ENCODE measurements around the gene FAR1.
"Not testable (repeated sequence)": the region's sequence is repeated elsewhere in the genome, so short reads cannot be mapped to it uniquely, and the experiment has no call there.

Gene FAR1, protein sequence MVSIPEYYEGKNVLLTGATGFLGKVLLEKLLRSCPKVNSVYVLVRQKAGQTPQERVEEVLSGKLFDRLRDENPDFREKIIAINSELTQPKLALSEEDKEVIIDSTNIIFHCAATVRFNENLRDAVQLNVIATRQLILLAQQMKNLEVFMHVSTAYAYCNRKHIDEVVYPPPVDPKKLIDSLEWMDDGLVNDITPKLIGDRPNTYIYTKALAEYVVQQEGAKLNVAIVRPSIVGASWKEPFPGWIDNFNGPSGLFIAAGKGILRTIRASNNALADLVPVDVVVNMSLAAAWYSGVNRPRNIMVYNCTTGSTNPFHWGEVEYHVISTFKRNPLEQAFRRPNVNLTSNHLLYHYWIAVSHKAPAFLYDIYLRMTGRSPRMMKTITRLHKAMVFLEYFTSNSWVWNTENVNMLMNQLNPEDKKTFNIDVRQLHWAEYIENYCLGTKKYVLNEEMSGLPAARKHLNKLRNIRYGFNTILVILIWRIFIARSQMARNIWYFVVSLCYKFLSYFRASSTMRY

DNA sequence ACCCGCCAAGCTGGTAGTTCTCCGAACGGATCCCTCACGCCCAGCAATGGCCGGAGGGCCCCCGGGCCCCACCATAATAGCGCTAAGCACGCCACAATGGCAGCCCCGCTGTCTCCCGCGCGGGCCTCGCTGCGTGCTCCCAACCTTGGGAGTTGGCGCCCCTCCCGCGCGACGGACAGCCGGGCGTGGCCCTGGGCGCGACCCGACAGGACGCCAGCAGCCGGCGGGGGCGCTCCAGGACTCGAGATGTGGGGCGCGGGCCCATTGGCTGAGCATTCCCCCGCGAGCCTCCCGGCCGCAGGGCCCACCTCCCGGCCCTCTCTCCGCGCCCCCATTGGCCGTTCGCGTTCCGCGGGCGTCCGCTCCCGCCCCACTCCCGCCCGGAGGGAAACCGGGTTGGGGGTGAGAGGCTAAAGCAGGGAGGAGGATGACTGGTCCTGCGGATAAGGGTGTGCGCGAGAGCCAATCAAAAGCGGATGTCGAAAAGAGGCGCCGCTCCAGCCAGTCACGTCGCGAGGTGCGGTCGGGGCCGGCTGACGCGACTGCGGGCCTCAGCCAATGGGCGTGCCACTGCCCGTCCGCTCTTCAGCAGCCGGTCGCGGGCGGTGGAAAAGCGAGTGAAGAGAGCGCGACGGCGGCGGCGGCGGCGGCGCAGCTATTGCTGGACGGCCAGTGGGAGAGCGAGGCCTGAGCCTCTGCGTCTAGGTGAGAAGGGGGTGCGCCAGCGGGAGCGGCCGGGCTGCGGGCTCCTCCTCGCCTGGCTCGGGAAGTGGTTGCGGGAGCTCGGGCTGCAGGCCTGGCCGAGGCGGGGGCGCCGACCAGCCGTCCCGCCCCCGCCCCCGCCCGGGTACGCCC is at the start of gene FAR1:
FAR1 (plus strand) TSS at position 567 of the 855 bp plus-strand sequence. CDS start 26,098 bp downstream, outside the sequence.
- DNase-seq (ENCODE audit: low read depth) = peak; percentile 97

DNA sequence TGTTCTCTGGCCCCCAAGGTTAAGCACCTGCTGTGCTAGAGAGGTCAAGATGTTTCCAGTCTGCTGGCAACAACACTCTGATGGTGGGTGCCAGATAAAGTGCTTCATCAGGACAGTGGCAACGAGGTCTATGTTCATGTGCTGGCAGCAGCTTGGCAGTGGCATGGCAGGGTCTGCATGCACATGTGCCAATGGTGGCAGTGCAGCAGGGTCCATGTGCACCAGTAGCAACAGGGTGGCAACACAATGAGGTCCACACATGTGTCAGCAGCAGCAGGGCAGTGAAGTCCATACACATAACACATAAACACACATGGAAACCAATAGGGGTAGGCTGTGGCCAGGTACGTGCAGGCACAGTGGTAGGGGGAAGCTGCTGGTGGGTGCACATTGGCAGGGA is 48.4 kb upstream of the FAR1 start:
- DNase-seq (ENCODE audit: low read depth) = no peak

DNA sequence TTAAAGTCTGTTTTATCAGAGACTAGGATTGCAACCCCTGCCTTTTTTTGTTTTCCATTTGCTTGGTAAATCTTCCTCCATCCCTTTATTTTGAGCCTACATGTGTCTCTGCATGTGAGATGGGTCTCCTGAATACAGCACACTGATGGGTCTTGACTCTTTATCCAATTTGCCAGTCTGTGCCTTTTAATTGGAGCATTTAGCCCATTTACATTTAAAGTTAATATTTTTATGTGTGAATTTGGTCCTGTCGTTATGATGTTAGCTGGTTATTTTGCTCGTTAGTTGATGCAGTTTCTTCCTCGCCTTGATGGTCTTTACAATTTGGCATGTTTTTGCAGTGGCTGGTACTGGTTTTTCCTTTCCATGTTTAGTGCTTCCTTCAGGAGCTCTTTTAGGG is 41.6 kb upstream of the FAR1 start:
- DNase-seq (ENCODE audit: low read depth) = not testable (repeated sequence)

DNA sequence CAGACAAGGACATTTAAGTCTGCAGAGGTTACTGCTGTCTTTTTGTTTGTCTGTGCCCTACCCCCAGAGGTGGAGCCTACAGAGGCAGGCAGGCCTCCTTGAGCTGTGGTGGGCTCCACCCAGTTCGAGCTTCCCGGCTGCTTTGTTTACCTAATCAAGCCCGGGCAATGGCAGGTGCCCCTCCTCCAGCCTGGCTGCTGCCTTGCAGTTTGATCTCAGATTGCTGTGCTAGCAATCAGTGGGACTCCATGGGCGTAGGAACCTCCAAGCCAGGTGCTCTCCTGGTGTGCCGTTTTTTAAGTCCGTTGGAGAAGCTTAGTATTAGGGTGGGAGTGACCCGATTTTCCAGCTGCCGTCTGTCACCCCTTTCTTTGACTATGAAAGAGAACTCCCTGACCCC is 39.8 kb upstream of the FAR1 start:
- not testable (repeated sequence) for DNase-seq (ENCODE audit: low read depth)

DNA sequence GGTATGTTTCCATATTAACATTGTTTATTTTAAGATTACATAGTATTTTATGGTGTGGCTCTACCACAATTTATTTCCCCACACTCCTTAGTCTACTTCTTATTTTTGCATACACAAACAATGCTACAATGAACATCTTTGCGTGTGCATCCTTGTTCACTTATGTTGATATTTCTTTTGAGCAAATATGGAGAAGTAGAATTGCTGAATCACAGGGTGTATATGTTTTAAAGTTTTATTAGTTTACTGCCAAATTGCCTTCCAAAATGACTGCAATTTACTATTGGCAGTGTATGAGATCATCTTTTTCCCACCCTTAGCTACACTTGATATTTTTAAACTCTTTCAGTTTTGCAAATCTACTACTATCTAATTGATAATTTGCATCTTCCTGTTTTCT is 38.7 kb upstream of the FAR1 start:
- no peak for DNase-seq (ENCODE audit: low read depth)

DNA sequence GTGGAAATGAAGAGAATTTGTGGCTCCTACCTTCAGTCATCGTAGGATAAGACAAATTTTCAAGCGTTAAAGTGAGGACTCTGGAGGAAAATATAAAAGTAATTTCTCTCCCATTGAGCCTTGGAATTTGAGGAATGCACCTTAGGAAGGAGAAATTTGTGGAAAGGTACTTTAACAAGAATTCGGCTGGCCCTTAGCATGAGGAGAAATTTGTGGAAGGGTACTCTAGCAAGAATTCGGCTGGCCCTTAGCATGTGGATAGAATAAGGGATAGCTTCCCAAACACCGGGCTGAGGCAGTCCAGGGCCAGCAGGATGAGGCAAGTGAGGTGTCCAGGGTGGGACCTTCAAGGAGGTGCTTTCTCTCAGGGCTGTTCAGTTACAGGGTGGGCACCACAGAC is 33.2 kb upstream of the FAR1 start:
- DNase-seq (ENCODE audit: low read depth) = no peak

DNA sequence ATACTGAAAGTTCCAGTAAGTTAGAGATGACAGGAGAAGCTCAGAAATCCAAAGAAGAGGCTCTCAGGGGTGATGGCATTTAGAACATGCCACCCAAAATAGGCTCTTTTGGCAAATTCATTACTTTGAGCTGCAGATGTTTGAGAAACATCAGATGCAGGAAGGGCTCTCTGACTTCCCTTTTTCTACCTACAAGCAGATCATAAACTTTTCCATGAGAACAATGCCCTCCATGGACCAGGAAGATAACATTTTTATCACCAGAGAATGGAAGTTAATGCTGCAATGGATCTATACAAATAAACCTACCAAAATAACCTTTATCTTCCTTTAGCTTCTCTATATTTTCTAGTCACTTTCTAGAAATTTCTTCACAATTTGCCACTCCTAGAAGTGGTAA is 32.7 kb upstream of the FAR1 start:
- DNase-seq (ENCODE audit: low read depth) = no peak

DNA sequence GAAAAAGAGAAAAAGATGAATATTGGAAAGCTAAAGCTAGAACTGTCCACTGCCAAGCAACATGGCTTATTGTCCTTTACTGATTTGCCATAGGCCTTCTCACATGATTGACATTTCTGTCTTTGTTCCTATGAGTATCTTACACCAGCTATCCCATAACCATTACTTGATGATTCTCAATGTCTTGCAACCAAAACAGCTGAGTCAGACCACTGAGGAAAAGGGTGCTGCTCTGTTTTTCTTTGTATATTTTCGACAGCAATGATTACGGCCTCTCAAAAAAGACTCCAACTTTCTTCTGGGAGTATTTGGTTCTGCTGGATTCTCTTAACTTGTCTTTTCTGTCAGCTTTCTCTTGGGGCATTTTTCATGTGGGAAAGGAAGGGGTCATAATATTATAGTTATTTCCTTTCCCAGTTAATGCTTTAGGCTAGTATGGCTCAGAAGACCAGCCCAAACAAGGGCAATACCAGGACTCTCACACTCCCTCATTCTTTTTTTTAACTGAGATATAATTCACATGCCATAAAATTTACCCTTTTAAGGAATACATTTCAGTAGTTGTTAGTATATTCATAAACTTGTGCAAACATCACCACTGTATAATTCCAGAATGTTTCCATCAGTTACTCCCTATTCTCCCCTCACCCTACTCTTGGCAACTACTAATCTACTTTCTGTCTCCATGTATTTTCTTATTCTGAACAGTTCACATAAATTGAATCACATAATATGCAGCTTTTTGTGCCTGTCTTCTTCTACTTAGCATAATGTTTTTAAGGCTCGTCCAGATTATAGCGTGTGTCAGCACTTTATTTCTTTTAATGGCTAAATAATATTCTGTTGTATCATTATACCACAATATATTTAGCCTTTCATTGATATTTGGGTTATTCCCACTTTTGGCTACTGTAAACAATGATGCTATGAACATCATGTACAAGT is 31.1 kb upstream of the FAR1 start:
- no peak for DNase-seq (ENCODE audit: low read depth)

DNA sequence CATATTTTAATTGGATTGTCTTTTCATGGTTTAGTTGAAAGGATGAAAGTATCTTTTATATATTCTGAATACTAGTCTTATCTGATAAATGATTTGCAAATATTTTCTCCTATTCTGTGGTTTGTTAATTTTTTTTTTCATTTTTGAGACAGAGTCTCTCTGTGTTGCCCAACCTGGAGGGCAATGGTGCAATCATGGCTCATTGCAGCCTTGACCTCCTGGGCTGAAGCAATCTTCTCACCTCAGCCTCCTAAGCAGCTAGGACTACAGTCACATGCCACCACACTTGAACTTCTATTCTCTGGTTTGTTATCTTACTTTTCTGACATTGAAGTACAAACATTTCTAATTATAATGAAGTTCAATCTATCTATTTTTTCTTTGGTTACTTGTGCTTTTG is 30.0 kb upstream of the FAR1 start:
- no peak for DNase-seq (ENCODE audit: low read depth)

DNA sequence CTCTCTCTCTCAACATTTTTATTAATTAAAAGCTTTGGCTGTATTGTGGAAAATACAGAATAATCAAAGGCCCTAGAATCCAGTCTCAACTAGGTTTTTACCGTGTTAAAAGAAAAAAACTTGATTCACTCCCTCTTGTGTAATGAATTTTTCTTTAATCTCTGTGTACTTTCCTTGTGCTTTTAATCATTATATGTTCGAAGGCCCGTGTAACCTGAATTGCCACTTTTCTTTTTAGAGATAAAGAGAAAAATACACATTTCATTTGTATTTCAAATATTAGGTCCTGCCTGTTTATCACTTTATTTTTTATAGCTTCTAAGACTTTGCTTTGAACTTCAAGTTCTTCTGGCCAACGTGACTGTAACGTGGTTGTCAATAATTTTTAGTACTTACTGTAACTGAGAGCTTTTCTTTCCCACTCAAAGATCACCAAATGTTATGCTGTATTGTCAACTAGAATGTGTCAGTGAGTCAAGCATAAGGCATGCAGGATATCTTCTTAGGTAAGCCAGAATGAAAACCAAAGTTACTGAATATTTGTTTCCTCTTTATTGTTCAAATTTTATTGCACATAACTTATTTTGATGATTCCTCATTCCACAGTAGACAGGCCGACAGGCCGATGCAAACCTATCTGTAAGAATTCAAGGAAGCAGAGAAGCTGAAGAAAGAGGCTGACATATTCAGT is 23.3 kb upstream of the FAR1 start:
- no peak for DNase-seq (ENCODE audit: low read depth)

DNA sequence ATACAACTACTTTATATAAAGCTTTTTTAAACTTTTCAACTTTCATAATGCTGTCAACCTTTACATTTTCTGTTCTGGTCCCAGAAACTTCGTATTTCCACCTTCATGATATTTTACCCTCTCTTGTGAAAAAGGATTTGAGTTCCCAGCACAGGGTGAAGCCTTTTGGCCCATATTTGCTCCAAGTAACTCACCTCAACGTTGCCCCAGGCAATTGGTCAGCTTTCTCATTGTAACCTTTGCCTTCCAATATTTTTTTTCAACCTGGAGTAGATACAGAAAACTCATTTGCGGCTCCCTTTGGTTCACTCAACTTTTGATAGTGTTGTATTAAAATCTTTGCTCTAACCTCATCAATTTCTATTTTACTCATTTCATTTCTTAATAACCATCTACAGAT is 21.1 kb upstream of the FAR1 start:
- no peak for DNase-seq (ENCODE audit: low read depth)

DNA sequence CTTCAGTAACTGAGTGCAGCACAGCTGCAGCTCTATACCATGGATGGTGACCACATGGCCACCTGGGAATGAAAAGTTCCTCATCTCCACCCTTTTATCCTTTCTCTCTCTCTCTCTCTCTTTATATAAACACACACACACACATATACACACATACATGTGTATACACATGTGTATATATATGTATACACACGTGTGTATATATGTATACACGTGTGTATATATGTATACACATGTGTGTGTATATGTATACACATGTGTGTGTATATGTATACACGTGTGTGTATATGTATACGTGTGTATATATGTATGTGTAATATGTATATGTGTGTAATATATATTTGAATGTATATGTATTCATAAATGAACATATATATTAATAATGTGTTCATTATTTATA is 18.8 kb upstream of the FAR1 start:
- DNase-seq (ENCODE audit: low read depth) = no peak

DNA sequence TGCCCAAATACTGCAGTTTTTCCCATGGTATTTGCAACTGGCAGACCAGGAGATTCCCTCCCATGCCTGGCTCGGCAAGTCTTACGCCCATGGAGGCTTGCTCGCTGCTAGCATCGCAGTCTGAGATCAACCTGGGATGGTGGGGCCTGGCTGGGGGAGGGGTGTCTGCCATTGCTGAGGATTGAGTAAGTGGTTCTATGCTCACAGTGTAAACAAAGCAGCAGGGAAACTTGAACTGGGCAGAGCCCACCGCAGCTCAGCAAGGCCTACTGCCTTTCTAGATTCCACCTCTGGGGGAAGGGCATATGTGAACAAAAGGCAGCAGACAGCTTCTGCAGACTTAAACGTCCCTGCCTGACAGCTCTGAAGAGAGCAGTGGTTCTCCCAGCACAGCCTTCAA is 17.0 kb upstream of the FAR1 start:
- not testable (repeated sequence) for DNase-seq (ENCODE audit: low read depth)

DNA sequence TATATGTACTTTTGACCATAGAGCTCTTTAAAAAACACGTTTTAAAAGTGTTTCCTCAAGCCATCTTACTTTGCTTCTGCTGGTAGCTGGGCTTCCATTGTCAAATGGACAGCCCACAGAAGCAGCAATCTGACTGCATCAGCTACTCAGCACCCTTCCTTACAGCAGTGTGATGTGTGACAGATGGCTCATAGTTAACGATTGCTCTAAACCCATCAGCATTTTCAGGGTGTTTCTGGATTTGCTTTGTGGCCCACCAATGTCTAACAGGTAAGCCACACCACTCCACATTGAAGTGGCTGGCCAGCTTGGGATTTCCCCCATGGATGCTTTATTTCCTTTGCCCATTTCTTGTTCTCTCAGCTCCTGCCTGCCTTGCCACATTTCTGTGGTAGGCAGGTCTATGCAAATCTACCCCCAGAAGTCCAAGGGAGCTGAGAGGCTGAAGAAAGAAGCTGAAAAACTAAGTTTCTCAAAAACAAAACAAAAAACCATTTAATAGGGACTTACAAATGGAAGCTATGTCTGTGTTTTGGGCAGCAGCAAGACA is 7.3 kb upstream of the FAR1 start:
- no peak for DNase-seq (ENCODE audit: low read depth)

DNA sequence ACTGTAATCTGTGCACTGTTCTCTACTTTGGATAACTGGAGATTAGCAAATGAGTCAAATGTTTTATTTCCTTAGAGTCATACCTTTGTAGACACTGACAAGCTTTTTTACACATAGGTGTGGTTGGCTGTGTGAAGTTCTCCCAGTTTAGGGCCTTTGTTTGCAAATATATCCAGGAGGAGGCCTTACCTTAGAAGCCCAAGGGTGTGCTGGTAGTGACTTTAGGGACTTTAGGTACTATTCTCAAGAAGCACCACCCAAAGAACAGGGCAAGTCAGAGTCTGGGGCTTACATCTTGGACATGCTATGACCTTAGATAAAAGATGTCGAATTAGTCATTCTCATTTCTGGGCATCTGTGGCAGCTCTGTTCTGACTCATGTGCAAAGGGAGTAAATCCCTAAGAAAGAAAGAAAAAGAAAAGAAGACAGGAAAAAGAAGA is 4.8 kb upstream of the FAR1 start:
- DNase-seq (ENCODE audit: low read depth) = no peak

DNA sequence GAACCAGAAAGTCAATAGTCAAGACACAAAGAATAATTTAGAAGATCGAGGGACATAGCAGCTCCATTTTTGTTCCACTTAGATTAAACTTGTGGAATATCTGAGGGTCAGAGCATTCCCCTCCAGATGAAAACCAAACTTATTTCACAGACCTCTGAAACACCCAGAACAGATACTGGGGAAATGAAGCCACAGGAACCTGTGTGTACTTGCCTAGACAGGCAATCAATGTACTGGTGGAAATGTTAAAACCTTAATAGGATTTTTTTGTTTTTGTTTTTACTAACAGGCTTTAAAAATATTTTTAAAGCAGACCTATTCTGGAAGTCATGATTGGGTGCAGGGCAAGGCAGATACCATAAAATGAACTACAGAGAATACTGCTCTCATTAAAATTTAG is 4.1 kb upstream of the FAR1 start:
- DNase-seq (ENCODE audit: low read depth) = no peak

DNA sequence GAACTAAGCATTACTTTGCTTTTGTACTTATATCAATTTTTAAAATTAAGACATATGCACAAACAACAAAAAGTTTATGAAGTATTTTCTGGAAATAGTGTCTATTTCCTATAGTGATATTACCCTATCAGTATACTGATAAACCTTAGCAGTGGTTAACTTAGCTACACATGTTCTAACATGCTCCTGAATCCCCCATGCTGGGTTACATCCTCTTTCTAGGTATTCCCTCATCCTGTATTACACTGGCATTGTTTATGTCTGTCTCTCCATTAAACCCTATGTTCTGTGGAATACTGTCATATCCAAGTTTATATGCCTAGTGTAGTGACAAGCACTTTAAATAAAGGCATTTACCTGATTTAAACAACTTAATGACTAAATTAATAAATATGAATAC is 1.8 kb upstream of the FAR1 start:
- DNase-seq (ENCODE audit: low read depth) = no peak

DNA sequence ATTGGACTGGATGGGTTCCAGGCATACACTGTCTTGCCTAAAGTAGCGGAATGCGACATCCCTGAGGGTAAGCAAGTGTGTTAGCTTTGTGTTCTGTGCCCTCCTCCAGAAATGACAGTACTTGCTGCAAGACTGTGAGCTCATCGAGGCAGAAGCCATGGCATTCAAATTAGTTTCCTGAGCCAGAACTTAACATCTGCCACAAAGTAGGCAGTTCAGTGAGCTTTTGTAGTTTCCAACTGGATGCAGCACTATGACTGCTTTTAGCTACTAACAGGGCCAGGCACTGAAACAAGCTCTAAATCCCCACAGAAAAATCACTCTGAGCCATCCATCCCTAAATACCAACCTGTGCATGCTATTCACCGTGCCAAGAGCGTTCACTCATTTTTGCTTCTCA is 1.2 kb upstream of the FAR1 start:
- no peak for DNase-seq (ENCODE audit: low read depth)

DNA sequence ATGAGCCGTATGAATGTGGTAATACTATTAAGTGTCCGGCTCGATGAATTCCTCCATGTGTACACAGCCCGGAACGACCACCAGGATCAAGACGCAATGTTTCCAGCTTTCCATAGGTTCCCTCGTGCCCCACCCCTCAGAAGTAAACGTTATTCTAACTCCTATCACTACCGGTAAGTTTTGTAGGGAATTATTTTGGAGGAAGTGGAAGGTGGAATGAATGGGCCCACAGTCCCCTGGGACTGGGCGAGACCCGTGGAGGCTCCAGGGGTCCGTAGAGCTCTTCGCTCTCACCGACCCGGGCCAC is 720 bp upstream of the FAR1 start:
- no peak for DNase-seq (ENCODE audit: low read depth)

DNA sequence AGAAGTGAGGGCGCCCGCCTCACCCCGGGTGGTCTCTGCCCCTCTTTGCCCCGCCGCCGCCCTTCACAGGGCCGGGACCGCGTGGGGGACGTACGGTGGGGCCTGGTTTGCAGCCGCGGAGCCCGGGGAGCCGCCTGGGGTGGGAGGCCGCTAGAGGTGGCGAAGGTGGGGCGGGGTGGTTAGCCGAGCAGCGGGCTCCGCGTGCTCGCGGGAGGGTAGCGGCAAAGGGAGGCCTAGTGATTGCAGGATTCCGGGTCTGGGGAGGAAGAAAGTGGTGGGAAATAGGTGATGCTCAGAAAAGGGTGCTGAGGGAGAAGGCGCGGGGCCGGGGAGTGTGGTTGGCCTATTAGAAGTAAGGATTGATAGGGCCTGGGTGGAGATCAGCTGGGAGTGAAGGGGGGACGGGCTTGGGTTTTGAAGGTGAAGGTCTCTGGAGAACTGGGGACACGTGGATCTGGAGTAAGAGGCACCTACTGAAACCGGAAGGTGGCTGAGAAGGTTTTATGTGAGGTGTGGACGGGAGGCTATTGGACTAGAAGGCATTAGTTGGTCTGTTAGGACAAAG is 571 bp downstream of the FAR1 start:
- no peak for DNase-seq (ENCODE audit: low read depth)
